GM18498 (cell line): Measurements from ENCODE around the gene NR2F1.

Source experiments
- ATAC-seq: cut with Tn5 transposase; IDR thresholded peaks from one replicate; pipeline ENCODE4 v1.9.1; 2021; ENCODE audit warnings: mild to moderate bottlenecking, moderate library complexity; ENCODE audit not compliant: unreplicated experiment

Gene NR2F1

GRCh38 chr5:93590493-93590892 lies 7.5 kb downstream of the NR2F1 start:
- ATAC-seq, result no peak

DNA sequence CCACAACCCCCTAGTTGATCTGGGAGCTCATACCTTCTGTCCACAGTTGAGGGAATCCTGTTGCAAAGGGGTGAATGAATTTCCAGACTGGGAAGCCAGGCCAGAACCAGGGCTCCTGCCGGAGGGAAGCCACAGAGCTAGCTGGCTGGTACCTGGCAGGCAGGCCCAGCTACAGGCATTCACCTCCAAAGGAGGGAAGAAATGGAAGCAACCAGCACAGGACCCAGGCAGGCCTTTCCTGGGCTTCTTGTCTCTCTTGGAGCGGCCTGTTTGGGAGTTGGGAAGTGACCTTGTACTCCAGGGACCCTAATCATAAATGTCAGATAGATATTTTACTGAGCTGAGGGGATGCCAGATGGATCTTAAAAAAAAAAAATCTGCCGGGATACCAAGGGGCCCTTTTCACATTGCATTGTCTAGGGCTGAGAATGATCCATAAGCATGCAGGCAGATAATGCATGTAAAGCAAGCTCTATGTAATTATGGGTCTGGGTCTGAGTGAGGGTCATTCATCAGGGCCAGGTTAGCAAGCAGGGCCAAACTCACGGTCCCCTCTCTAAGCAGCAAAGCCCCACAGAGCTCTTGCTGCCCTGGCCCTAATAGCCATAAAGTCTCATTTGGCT lies 8.4 kb downstream of the NR2F1 start:
- ATAC-seq, result no peak

- ATAC-seq, result no peak
Measured at GRCh38 chr5:93592883-93593282, 9.9 kb downstream of the NR2F1 start.

DNA sequence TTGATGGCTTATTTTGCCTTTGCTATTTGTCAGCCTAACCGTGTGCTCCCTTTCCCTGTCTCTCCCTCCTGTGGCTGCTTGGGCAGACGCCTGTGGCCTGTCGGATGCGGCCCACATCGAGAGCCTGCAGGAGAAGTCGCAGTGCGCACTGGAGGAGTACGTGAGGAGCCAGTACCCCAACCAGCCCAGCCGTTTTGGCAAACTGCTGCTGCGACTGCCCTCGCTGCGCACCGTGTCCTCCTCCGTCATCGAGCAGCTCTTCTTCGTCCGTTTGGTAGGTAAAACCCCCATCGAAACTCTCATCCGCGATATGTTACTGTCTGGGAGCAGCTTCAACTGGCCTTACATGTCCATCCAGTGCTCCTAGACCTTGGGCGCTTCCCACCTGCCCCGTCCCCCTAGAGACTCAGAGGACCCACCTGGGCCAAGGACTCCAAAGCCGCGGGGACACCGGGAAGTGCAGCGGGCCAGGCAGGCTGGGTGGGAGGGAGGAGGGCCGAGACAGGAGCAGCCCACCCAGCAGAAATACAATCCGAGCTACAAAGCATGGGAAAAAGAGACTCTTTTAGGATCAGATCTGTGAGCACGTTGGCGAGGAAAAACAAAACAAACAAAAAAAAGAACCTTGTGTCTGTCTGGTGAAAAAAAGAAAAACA lies 10.6 kb downstream of the NR2F1 start:
- ATAC-seq, result no peak

- no peak for ATAC-seq
Measured at GRCh38 chr5:93594591-93595419, 11.8 kb downstream of the NR2F1 start.

GRCh38 chr5:93595420-93596147 lies 12.6 kb downstream of the NR2F1 start:
- no peak for ATAC-seq

- ATAC-seq, result no peak
Measured at GRCh38 chr5:93596310-93596675, 13.3 kb downstream of the NR2F1 start.

DNA sequence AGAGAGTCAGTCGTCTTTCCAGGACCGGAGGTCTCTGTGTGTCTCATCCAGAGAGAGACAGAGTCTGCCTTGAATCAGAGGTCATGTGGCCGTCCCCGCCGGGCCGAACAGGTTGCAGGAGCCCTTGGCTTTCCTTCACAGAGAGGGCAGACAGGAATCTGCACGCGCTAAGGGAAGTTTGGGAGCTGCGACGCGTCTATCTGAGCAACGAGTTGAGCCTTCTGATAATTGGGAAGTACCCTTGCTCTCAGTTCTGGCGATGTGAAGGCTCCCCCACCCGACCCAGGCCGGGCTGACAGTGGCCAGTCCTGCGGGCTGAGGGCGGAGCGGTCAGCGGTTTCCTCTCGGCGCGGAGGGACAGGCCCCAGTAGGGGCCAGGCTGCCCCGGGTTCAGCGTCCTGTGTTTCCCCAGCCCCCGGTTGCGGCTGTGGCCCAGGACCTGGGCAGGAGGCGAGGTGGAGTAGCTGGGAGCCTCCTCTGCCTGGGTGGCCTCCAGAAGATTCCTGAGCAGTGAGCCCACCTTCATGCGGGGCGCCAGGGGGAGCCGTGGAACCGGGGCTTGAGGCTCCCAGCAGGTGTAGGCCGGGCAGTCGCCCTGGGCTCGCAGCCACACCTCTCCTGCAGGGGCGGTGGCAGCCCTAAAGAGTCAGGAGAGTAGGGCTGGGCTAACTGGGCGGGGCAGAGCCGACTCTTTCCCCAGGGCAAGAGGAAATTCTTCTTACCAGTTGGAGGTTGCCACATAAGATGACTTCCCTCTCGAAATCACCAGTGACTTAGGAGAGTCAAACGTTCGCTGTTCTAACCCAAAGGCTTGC lies 13.9 kb downstream of the NR2F1 start:
- ATAC-seq, result no peak

DNA sequence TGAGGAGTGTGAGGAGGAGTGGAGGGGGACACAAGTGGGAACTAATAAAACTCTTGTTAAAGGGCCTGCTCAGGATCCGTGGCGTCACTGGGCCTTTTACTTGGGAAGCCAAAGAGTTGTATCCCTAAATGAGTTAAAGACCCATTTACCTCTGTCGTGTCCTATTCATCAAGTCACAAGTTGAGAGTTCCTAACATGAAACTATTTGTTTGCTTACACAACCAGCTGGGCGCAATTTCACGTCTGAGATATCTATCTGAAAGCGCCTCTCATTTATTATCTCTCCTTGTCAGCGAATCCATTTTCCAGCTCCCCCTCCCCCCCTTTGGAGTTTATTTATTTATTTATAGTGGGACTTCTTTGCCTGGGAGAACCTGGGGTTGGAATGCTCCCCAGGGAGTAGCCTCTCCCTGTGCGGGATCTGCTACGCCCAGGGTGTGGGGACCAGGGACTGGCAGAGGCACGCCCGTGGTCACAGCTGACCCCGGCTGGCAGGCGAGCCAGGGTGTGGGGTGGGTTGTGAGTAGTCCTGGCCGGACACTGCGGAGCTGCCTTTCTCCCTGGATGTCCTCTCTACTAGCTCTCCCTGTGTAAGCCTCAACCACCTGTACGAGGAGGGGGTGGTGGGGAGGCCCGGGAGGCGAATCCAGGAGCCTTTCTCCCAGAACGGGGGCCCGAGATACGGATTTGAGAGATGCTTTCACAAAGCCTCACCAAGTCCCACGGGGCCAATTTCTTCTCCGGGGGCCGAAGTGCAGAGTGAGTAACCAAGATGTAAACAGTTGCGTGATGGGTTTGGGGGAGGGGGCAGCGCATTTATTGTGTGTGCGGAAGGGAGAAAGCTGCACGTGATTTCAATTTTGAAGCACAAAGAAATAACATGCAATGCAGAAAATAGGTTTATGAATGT lies 15.3 kb downstream of the NR2F1 start:
- no peak for ATAC-seq

DNA sequence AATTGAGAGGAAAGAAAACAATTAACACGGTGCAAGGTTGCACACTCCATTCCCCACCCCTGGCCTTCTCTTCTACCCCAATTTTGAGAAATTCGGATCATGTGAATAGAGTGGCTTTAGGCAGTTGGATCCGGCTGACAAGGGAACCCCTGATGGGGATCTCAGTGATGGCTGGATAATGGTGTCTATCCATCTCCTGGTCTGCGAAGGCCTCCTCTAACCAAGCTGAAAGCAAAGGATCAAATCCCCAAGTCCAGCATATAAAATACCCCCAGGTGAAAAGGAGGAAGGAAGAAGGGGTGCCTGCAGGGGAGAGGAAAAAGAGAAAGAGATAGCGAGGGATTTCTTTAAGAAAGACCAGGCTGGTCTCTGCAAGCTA lies 16.0 kb downstream of the NR2F1 start:
- ATAC-seq, result no peak

GRCh38 chr5:93599399-93600120 lies 16.5 kb downstream of the NR2F1 start:
- ATAC-seq, result no peak

GRCh38 chr5:93600409-93601070 lies 17.5 kb downstream of the NR2F1 start:
- no peak for ATAC-seq

DNA sequence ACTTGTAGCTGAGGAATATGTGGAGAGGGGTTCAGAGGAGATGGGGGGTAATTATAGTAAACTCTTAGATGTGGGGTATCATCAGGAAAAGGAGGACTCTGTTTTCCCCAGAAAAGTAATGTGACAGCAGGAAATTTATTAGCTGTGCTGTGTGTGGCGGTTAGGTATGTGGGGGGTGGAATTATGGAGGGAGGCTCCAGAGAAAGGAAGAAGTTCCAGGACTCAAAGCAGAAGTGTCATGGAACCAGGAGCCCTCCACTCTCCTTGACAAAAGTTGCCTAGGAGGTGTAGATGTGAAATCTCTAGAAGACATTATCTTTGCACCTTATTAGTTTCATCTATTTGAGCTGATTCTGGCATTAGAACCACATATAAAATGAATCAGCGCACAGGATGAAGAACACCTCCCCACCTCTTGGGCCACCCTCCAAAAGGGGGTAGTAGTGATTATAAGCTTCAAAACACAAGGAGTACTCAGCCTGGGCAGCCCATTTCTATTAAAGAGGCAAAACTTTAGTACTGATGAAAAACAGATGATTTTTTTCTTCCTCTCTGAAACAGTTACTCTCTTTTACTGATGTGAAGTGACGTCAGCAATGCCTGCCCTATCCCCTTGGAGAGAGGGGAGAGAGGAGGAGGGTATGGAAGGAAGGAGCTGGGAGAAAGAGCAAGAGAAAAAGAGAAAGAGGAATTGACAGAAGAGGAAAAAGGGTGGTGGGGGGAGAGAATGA lies 18.2 kb downstream of the NR2F1 start:
- no peak for ATAC-seq

GRCh38 chr5:93601802-93602155 lies 18.8 kb downstream of the NR2F1 start:
- no peak for ATAC-seq

GRCh38 chr5:93602241-93603077 lies 19.4 kb downstream of the NR2F1 start:
- ATAC-seq, result no peak

DNA sequence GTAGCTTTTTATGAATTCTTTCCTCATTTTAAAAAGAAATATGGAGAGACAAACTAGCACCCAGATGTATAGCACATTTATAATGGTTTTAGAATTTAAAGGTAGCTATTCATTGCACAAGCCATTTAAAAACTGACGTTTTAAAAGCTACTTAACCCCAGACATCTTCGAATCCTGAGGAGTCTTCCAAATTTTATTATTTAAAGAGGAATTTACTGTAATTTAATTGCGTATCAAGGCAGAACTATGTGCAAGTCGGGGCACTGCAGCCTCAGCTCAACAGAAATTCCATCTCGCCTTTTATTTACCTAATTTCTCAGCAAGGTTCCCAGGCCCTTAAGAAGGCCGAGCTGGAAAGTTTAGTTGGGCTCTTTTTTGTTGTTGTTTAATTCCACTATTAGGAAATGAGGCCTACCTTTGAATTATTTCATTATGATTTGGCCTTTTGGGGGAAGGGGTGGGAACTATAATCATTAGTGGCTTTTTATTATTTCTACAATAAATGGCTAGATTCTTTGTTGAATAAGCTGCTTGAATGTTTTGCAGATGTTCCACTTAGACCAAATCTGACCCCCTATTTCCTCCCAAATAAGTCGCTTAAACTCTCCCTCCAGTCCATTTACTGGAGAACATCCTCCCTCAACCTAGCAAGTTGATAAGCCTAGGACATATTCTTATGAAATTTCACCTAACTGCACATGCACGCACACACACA lies 20.2 kb downstream of the NR2F1 start:
- ATAC-seq, result no peak
